Endometrium (tissue), 2 donors: ENCODE measurements around the gene DNLZ.

Source experiments
- FAIRE-seq: peaks from 2 replicates; lab custom pipeline; 2012; peaks lifted over from hg19 to GRCh38; lab: Jason Lieb, UNC
- donor health status: control.
- donor health status: control.

Gene DNLZ

GRCh38 chr9:136316896-136317676 is 46.5 kb downstream of the DNLZ start:
- FAIRE-seq: no peak

- no peak for FAIRE-seq
Observed at GRCh38 chr9:136316271-136316751, 47.2 kb downstream of the DNLZ start.

- FAIRE-seq: no peak
Observed at GRCh38 chr9:136314944-136315343, 48.6 kb downstream of the DNLZ start.

- FAIRE-seq: no peak
Observed at GRCh38 chr9:136314056-136314416, 49.5 kb downstream of the DNLZ start.

- no peak for FAIRE-seq
Observed at GRCh38 chr9:136313111-136314055, 50.2 kb downstream of the DNLZ start.

- no peak for FAIRE-seq
Observed at GRCh38 chr9:136312436-136312835, 51.1 kb downstream of the DNLZ start.

- no peak for FAIRE-seq
Observed at GRCh38 chr9:136312009-136312375, 51.6 kb downstream of the DNLZ start.

- FAIRE-seq: no peak
Observed at GRCh38 chr9:136311051-136312008, 52.2 kb downstream of the DNLZ start.

- FAIRE-seq: no peak
Observed at GRCh38 chr9:136310273-136311030, 53.1 kb downstream of the DNLZ start.

- FAIRE-seq: no peak
Observed at GRCh38 chr9:136309806-136310220, 53.7 kb downstream of the DNLZ start.
